Left colon (tissue), 2 donors: ENCODE measurements around the gene PPP2R2D. TPM values are rescaled to one million over a fixed set of nuclear protein-coding genes. Genes with fewer than 3 reads are reported as not detected.

Experiments
- ATAC-seq: fragments of 200-7000 bp; cut with Tn5 transposase; one replicate; pipeline ENCODE4 v1.9.1; 2020; ENCODE audit warnings: mild to moderate bottlenecking, moderate library complexity
- DNase-seq, 2 donors: peaks; one replicate each; pipeline ENCODE4 v3.0.0-alpha.2; 2020
- intact Hi-C, 2 donors: fragments of 100-400 bp; cut with DNase I in 1 of 2; cut with micrococcal nuclease in 1 of 2; formaldehyde crosslinking; loops; one replicate each; pipeline versions ENCODE4 v1.11.2 to v1.14.0; 2022; cut with DNase I, micrococcal nuclease
- long read RNA-seq: library from polyadenylated mRNA; unstranded; transcript quantifications from one replicate; pipeline ENCODE4 v2.0.0, GENCODE V29; 2021
- total RNA-seq, 2 donors: library from RNA; stranded (reverse); fragmentation: NEBNext Ultra II Directional; extraction: Animal tissue kit (Norgen Biotek cat#: 25700); gene quantifications; one replicate each; pipeline ENCODE4 v1.2.1, GENCODE V29; 2021
- donor health status: DM: no; HTN: no; CAD: no.
- donor health status: DM: yes; HTN: yes; CAD: no.

Gene PPP2R2D
- total RNA-seq: 10 to 100 TPM; 28.5 to 30.2 TPM
- long read RNA-seq, full-length matches to known transcripts: 38 of 76 reads
- long read RNA-seq, partial matches to known transcripts: 11 of 76 reads
- long read RNA-seq, other reads (novel, unspliced or antisense): 27 of 76 reads

GRCh38 chr10:131900350-131901152 is at the start of gene PPP2R2D:
Gene PPP2R2D (plus strand): TSS chr10:131901008. CDS start chr10:131901149, 141 bp downstream.
- intact Hi-C loops: no loop called here
- peak; percentile 95 to 96 for DNase-seq
- peak; percentile 93 for ATAC-seq

DNA sequence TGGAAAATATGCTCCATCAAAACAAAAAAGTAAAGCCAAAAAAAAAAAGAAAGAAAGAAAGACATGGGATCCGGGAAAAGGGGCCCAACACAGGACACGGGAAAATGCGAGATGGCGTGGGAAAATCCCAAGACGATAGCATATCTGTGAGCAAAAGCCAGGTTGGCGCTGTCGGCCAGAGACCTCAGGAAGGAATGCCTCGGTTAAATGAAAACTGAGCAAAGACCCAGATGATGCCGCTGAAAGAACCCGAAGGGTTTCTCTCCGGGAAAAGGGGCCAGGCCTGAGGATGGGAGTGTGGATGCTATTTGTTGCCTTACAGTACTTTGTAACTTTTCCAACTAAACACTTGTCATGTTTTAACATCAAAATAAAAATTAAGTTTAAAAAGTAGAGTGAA is 49.5 kb upstream of the PPP2R2D start:
- no peak for DNase-seq
- intact Hi-C loops: no loop called here
- ATAC-seq: no peak

DNA sequence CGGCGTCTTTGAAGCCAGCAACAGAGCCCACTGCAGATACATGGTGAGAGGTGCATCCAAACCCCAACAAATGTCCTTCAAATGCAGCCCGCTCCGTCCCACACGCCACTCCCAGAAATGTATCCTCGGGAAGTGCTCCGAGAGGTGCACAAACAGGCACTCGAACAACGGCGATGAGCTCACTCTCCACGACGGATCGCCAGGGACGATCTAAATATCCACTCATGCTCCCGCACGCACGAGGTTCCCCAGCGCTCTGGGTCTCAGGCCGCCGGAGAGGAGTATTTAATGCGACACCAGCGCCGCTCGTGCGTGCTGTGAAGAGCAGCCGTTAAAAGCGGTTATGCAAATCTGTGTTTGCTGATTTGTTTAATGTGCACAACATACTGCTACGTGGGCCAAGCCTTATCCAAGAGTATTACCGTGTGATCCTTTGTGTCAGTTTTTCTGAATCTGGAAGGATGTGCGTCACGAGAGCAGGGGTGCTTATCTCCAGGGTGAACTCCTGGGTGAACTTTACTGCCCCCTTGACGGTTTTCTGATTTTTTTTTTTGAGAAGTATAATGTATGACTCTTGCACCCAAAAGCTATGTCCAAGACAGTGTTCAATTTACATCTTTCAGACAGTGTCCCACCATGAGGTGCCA is 48.5 kb upstream of the PPP2R2D start:
- ATAC-seq (no peak), DNase-seq (no peak)
- intact Hi-C loops: no loop called here

DNA sequence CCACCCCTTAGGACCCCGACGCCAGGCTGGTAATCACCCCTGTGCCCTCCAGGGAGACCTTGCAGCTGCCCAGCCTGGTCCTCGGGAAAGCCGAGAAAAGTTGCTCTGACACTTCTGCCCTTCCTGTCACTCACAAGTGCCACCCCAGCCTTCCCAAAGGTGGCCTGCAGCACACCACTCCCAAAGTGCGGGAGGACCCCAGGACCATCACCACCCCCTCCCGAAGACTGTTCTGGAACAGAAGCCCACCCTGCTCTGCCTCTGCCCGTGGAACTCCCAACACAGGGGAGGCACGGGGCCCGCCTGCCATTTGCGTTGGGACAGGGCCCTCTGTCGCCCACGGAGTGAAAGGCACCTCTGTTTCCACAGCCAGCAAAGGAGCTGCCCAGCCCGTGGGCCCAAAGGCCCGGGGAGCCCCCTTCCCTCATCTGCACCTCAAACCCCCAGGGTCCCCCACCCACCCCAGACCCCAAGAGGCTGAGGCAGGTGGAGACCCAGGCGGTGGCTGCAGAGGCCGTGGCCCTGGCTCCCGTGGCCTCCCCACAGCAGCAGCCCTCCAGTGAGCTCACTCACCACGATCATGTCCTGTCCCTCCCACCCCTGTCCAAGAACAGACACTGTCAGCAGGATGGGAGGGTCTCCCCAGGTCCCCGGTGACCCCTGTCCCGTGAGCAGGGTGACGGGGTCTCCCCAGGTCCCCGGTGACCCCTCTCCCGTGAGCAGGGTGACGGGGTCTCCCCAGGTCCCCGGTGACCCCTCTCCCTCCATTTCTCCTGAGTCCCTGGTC is 47.8 kb upstream of the PPP2R2D start:
- no peak for ATAC-seq
- intact Hi-C loops: no loop called here
- peak in 1 of 2 donors; percentile 20 for DNase-seq

DNA sequence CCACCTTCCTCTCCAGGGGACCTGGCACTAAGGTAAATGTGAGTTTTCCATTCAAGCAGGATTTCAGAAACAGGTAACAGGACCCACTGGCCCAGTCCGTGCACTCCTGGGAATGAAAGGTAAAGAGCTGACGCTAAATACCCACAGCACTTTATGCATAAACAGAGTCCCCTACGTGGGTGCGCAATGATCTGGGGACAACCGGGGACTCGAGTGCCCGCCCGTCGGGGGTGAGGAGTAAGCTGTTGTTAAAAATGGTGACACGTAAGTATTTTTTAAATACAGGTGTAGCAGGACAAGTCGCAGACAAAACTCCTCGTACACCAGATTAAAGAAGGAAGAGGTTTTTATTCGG is 47.2 kb upstream of the PPP2R2D start:
- DNase-seq (no peak), ATAC-seq (no peak)
- intact Hi-C loops: no loop called here

- no peak for DNase-seq
- ATAC-seq: no peak
- intact Hi-C loops: no loop called here
These were observed 46.1 kb upstream of the PPP2R2D start for GRCh38 chr10:131854579-131855335.

- ATAC-seq: no peak
- DNase-seq: peak in 1 of 2 donors; percentile 10
These were observed 45.1 kb upstream of the PPP2R2D start for GRCh38 chr10:131855461-131856401.

GRCh38 chr10:131856441-131857094 is 44.2 kb upstream of the PPP2R2D start:
- ATAC-seq (no peak), DNase-seq (no peak)
- intact Hi-C loops: no loop called here

More at GRCh38 chr10:131855461-131856401, 45.1 kb upstream of the PPP2R2D start:
- intact Hi-C loops: no loop called here

GRCh38 chr10:131857156-131858117 is 43.4 kb upstream of the PPP2R2D start:
- ATAC-seq: no peak
- intact Hi-C loops: no loop called here
- peak in 1 of 2 donors; percentile 14 for DNase-seq

GRCh38 chr10:131858118-131858515 is 42.7 kb upstream of the PPP2R2D start:
- ATAC-seq: no peak
- intact Hi-C loops: no loop called here
- DNase-seq: peak in 1 of 2 donors; percentile 7

- ATAC-seq: no peak
- peak in 1 of 2 donors; percentile 16 for DNase-seq
- intact Hi-C loops: no loop called here
These were observed 42.0 kb upstream of the PPP2R2D start for GRCh38 chr10:131858583-131859340.

DNA sequence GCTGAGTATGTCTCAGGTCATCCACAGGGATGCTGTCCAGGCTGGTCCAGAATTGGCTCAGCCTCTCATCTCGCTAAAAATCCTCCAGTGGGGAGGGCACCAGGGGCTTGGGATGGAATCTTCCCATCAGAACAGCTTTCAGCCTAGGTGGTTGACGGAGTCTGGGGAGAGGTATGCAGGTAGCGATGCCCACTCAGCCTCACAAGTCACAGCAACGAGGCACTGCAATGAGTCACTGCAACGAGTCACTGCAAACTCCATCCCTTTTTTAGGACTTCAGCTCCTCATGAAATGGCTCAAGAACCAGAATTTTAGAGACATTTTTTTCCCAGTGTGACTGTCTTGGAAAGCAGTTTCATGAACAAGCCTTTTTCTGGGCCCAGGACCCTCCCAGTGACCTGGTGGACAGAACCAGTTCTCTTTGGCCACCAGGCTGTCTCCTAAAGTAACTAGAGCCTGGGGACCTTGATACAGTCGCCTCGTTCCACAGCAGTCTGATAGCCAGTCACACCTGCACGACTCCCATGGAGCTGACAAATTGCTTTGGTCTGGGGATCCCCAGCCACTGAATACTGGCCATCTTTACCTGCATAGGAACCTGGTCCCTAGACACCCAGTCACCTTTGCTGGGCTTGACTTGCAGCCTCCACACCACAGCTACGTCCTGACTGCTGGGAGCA is 41.3 kb upstream of the PPP2R2D start:
- intact Hi-C loops: no loop called here
- ATAC-seq: no peak
- DNase-seq: no peak

- DNase-seq (peak in 1 of 2 donors; percentile 12), ATAC-seq (no peak)
- intact Hi-C loops: no loop called here
These were observed 40.5 kb upstream of the PPP2R2D start for GRCh38 chr10:131860311-131860710.

DNA sequence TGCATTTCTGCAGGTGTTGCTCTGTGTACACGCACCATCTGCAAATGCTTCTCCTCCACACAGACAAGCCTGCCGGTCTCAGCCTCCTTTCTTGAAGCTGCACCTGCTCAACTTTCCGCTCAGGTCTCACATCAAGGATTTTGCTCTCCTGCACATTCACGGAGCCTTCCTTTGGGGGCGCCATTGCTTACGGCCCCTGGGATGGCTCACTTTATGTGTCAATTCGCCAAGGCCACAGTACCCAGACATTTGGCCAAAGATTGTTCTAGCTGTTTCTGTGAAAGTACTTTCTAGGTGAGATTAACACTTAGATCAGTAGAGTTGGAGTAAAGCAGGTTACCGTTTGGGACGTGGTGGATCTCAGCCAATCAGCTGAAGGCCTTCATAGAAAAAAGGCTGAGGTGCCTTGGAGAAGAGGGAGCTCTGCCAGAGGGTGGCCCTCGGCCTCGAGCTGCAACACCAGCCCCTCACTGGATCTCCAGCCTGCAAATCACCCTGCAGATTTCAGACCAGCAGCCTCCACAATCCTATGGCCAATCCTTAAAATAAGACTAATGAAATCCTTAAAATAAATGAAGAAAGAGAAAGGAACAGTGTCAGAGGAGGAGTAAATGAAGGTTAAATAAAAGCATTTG is 39.9 kb upstream of the PPP2R2D start:
- intact Hi-C loops: no loop called here
- DNase-seq: peak in 1 of 2 donors; percentile 12
- no peak for ATAC-seq
